NCI-H69 (cell line): ENCODE measurements around the gene CACNG1.
"Not testable (repeated sequence)": the region's sequence is repeated elsewhere in the genome, so short reads cannot be mapped to it uniquely, and the experiment has no call there.

Experiments
- DNase-seq: peaks from one replicate; lab custom pipeline; 2025; lab: John Stamatoyannopoulos, UW

Gene CACNG1

GRCh38 chr17:67078292-67078691 is 33.9 kb downstream of the CACNG1 start:
- no peak for DNase-seq

DNA sequence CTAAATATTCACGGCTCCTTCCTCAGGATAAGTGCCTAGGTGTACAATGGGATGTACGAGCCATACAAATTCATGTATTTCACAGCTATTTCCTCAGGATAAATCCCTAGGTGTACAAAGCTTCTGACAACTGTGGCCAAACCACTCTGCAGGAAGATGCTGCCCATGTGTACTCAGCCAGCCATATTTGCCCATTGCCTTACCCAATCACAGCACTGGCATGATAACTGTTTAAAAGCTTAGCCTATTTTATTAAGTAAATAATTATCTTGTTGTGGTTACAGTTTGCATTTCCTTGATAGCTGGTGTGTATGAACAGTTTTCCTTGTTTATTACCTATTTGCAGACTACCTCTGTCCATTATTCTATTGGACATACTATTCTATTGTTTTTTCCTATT is 35.1 kb downstream of the CACNG1 start:
- no peak for DNase-seq

DNA sequence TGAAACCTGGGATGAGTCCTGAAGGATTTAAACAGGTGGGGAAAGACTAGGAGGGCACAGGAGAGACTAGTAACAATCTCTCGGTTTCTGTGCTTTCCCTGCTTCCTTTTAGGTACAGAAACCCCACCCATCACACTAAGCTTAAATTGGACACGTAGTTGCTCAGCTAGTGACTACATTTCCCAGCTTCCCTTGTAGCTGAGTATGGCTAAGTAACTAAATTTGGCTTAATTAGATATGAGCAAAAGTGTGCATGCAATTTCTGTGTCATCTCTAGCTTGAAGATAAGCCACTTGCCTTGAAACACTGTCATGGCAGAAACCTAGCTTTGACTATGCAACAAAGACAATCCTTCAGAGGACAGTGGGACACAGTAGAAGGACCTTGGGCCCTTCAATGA is 36.5 kb downstream of the CACNG1 start:
- DNase-seq, result no peak

GRCh38 chr17:67082107-67082506 is 37.8 kb downstream of the CACNG1 start:
- DNase-seq, result no peak

- no peak for DNase-seq
These were observed 41.1 kb downstream of the CACNG1 start for GRCh38 chr17:67085406-67085805.

GRCh38 chr17:67088639-67089038 is 44.3 kb downstream of the CACNG1 start:
- no peak for DNase-seq

DNA sequence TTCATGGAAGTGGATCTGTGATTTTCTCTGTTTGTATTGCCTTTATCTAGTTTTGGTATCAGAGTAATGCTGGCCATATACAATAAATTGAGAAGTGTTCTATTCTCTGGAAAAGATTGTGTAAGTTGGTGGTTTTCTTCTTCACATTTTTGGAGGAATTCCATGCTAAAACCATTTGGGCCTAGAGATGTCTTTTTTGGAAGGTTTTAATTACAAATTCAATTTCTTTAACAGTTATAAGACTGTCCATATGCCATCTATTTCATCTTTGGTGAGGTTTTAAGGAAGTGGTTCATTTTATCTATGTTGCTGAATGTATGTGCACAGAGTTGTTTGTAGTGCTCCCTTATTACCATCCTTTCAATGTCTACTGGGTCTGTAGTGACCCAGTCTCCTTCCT is 46.0 kb downstream of the CACNG1 start:
- no peak for DNase-seq

DNA sequence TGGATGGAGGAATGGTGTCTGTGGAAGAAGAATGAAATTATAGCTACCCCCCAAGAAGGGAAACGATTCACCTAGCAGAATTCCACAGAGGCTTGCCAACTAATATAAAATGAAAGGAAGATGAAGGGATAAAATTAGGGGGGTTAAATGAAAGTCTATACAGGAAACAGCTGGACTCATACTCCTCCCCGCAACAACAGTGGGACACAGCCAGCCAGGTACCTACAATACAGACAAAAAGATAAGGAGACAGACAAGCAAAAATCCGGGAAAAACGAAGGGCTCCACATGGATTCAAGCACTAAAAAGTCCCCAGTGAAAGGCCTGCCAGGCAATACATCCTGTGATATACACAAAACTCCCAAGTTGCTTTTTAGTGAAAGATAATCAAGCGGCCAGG is 47.9 kb downstream of the CACNG1 start:
- no peak for DNase-seq

- not testable (repeated sequence) for DNase-seq
These were observed 48.4 kb downstream of the CACNG1 start for GRCh38 chr17:67092710-67093109.

DNA sequence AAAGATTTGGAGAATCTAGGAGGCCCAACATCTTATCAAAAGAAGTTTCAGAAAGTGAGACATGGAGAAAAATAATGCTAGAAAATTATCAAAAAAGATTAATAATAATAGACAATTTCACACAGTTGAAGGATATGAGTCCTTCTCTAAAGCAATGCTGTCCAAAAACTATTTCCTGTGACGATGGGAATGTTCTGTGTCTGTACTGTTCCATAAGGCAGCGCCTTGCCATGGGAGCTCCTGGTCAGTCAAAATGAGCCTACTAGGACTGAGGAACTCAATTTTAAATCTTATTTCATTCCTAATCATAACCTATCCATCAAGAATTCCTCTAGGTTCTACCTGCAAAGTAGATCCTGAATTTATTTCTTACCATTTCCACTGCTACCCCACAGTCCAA is 49.0 kb downstream of the CACNG1 start:
- no peak for DNase-seq

- DNase-seq, result not testable (repeated sequence)
These were observed 50.9 kb downstream of the CACNG1 start for GRCh38 chr17:67095291-67095690.

- no peak for DNase-seq
These were observed 51.4 kb downstream of the CACNG1 start for GRCh38 chr17:67095803-67096202.

DNA sequence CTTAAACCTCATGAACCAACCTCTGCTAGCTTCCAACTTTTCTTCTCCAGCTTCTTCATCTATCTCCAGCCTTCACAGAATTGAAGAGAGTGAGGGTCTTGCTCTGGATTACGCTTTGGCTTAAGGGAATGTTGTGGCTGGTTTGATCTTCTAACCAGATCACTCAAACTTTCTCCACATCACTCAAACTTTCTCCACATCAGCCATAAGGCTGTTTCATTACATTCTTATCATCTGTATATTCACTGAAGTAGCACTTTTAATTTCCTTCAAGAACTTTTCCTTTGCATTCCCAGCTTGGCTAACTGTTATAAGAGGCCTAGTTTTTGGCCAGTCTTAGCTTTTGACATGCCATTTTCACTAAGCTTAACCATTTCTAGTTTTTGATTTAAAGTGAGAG is 52.3 kb downstream of the CACNG1 start:
- DNase-seq, result no peak

- no peak for DNase-seq
These were observed 53.7 kb downstream of the CACNG1 start for GRCh38 chr17:67098006-67098405.

DNA sequence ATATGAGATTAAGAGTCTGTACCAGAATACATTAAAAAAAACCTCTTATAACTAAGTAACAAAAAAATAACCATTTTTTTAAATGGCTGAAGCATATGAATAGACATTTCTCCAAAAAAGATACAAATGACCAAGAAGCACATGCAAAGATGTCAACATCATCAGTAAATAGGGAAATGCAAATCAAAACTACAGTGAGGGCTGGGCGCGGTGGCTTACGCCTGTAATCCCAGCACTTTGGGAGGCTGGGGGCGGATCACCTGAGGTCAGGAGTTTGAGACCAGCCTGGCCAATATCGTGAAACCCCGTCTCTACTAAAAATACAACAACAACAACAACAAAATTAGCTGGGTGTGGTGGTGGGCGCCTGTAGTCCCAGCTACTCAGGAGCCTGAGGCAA is 60.3 kb downstream of the CACNG1 start:
- not testable (repeated sequence) for DNase-seq

DNA sequence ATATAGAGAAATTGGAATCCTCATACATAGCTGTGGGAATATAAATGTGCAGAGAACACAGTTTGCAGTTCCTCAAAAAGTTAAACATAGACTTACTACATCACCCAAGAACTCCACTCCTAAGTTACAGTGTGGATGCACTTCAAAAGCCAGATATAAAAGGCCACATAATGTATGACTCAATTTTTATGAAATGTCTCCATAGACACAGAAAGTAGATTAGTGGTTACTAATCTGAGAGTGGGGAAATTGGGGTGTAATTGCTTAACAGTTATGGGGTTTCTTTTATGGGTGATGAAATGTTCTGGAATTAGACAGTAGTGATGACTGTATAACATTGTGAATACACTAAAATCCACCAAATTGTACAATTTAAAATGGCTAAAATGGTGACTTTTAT is 60.9 kb downstream of the CACNG1 start:
- DNase-seq, result no peak
